Spleen (tissue), 7 donors: ENCODE results near the gene CEP170B.

Experiments used
- POLR2AphosphoS5 ChIP-seq, 3 donors: sonication (generic); formaldehyde crosslinking; IDR thresholded peaks; one replicate each; pipeline ENCODE4 v1.5.1; 2017; ENCODE audit warnings: antibody characterized with exemption in 3 of 3
- TF ChIP-seq, protein P1 (sequence below), 11 experiments: fragments of 200-600 bp in 7 of 11; fragments of 450-650 bp in 4 of 11; sonication (generic) in 4 of 11; IDR thresholded peaks in 8 of 11; conservative IDR thresholded peaks in 3 of 11; 1 replicate in 7 of 11; 2 replicates in 4 of 11; pipeline versions ENCODE4 v1.4.0 to v1.8.0; 2016 to 2021; ENCODE audit warnings: antibody characterized with exemption in 11 of 11, inconsistent platforms in 4 of 11, mild to moderate bottlenecking in 1 of 11
- donor health status: DM: no; HTN: no; CAD: no; lungs with moderate emphysema.
- donor health status: DM: no; HTN: no; CAD: no.
- donor health status: DM: no; HTN: no; CAD: no.

DNA sequence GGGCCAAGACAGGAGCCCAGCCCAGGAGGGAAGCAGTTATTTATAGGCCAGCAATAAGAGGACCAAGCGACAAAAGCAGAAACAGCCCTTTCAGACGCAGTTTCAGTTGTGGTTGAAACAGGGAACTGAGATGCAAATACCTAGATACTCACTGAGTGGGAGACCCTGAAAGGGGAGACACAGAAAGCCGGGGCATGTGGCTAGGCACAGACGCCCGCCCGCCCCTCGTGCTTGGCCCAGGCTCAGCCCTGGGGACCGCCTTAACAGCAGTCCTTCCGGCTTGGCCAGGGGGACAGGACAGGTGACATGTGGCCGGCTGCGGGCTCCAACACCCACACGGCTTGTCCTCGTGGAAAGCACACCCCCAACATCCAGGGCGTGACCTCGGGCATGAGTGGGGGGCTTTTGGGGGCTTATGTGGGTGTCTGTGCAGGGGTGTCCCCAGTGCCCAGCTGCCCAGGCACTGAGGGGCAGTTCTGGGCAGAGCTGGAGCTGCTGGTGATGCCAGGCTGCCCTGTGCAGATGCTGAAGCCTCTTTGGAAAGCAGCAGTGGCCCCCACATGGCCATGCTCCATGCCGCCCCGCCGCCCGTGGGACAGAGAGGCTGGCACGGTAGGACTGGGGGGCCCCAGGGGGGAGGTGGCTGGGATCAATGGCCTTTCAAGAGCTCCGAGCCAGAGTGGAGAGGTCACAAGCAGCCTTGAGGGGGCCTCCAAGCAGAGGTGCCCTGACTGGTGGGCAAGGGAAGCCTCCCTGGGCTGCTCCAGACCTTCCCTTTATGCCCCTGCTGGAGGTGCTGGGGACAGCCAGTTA is 61.8 kb downstream of the CEP170B start:
- TF ChIP-seq, protein P1, sequence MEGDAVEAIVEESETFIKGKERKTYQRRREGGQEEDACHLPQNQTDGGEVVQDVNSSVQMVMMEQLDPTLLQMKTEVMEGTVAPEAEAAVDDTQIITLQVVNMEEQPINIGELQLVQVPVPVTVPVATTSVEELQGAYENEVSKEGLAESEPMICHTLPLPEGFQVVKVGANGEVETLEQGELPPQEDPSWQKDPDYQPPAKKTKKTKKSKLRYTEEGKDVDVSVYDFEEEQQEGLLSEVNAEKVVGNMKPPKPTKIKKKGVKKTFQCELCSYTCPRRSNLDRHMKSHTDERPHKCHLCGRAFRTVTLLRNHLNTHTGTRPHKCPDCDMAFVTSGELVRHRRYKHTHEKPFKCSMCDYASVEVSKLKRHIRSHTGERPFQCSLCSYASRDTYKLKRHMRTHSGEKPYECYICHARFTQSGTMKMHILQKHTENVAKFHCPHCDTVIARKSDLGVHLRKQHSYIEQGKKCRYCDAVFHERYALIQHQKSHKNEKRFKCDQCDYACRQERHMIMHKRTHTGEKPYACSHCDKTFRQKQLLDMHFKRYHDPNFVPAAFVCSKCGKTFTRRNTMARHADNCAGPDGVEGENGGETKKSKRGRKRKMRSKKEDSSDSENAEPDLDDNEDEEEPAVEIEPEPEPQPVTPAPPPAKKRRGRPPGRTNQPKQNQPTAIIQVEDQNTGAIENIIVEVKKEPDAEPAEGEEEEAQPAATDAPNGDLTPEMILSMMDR (IDR thresholded peaks at IDR 0.05 in 8 of 11, conservative IDR thresholded peaks at IDR 0.05 in 3 of 11) = no peak
- TF ChIP-seq POLR2AphosphoS5 (IDR thresholded peaks at IDR 0.05) = peak; percentile 20 to 60 (median 48)
